Brain microvascular endothelial cell (primary cell): ENCODE results near the gene DCST1.
A peak's percentile ranks its signal among the peaks of the same experiment; 100 is the strongest.

Experiments
- DNase-seq: peaks from one replicate; pipeline ENCODE4 v3.0.0-alpha.2; 2020
- H3K27ac ChIP-seq: fragments of 250-450 bp; sonication (Bioruptor Pico); 2 replicates; pipeline ENCODE4 v1.5.1; 2020; ENCODE audit warnings: mild to moderate bottlenecking, moderate library complexity
- H3K27me3 ChIP-seq: fragments of 250-450 bp; sonication (Bioruptor Pico); replicated peaks from 2 replicates; pipeline ENCODE4 v1.5.1; 2020; ENCODE audit warnings: mild to moderate bottlenecking
- H3K36me3 ChIP-seq: fragments of 250-450 bp; sonication (Bioruptor Pico); replicated peaks from 2 replicates; pipeline ENCODE4 v1.5.1; 2020; ENCODE audit warnings: mild to moderate bottlenecking
- H3K4me3 ChIP-seq: 2 replicates; pipeline ENCODE4 v1.5.1; 2011; ENCODE audit warnings: low read depth, mild to moderate bottlenecking, control low read depth, low read length, moderate library complexity
- in situ Hi-C: cut with HindIII; loops from 2 replicates; pipeline ENCODE4 v1.10.0; 2017; ENCODE audit warnings: low sequenced_read_pairs, low pct_ligation_motif_present
- TF ChIP-seq, protein P1 (sequence below): IDR thresholded peaks from 2 replicates; pipeline ENCODE4 v1.5.1; 2011; ENCODE audit warnings: low read depth, mild to moderate bottlenecking, moderate library complexity, low read length, control low read depth, inconsistent platforms; ENCODE audit errors: missing control alignments

Gene DCST1

GRCh38 chr1:154990276-154990675 is 43.3 kb upstream of the DCST1 start:
- in situ Hi-C loops, result no loop called here
- peaks cover 32% of the 10 kb centered on the region for H3K36me3 ChIP-seq
- H3K27ac ChIP-seq, result no peak overlapping the region
- no peaks in the 10 kb centered on the region for H3K27me3 ChIP-seq
- H3K4me3 ChIP-seq, result no peak overlapping the region
- TF ChIP-seq, protein P1, sequence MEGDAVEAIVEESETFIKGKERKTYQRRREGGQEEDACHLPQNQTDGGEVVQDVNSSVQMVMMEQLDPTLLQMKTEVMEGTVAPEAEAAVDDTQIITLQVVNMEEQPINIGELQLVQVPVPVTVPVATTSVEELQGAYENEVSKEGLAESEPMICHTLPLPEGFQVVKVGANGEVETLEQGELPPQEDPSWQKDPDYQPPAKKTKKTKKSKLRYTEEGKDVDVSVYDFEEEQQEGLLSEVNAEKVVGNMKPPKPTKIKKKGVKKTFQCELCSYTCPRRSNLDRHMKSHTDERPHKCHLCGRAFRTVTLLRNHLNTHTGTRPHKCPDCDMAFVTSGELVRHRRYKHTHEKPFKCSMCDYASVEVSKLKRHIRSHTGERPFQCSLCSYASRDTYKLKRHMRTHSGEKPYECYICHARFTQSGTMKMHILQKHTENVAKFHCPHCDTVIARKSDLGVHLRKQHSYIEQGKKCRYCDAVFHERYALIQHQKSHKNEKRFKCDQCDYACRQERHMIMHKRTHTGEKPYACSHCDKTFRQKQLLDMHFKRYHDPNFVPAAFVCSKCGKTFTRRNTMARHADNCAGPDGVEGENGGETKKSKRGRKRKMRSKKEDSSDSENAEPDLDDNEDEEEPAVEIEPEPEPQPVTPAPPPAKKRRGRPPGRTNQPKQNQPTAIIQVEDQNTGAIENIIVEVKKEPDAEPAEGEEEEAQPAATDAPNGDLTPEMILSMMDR, result no peak
- DNase-seq, result no peak

GRCh38 chr1:154992721-154993571 is 40.7 kb upstream of the DCST1 start:
- in situ Hi-C loops, result no loop called here
- Histone ChIP-seq H3K27me3 (no peaks in the 10 kb centered on the region), H3K36me3 (peaks cover 25% of the 10 kb centered on the region), H3K4me3 (no peak overlapping the region), H3K27ac (peak overlapping the region; percentile 46)
- DNase-seq, result peak; percentile 40
- TF ChIP-seq, protein P1, result peak; percentile 47

GRCh38 chr1:154993572-154994268 is 39.9 kb upstream of the DCST1 start, which contains the start of gene LENEP:
LENEP (plus strand) TSS chr1:154993586; CDS start chr1:154993608, 22 bp downstream.
- Histone ChIP-seq H3K4me3 (no peak within 1 kb of the TSS), H3K36me3 (peaks cover 17% of the 10 kb centered on the region), H3K27me3 (no peaks in the 10 kb centered on the region), H3K27ac (peak within 1 kb of the TSS; percentile 46)
- DNase-seq, result no peak
- in situ Hi-C loops, result no loop called here
- TF ChIP-seq, protein P1, result no peak

DNA sequence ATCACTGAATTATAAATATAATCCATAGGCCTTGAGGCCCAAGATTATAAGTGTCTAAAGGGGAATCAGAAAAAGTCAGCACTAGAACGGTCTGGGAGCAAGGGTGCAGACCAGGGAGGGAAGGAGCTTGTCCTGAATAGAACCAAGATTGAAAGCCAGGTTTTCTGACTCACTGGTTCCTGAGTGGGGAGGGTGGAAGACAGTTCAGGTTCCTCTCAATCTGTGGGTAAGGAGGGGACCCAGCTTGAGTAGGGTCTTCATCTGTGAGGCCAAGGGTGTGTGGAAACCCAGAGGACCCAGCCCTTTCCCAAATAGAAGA is 39.4 kb upstream of the DCST1 start:
- peaks cover 14% of the 10 kb centered on the region for H3K36me3 ChIP-seq
- in situ Hi-C loops, result no loop called here
- H3K4me3 ChIP-seq, result no peak overlapping the region
- TF ChIP-seq, protein P1, result no peak
- no peaks in the 10 kb centered on the region for H3K27me3 ChIP-seq
- no peak for DNase-seq
- H3K27ac ChIP-seq, result no peak overlapping the region

DNA sequence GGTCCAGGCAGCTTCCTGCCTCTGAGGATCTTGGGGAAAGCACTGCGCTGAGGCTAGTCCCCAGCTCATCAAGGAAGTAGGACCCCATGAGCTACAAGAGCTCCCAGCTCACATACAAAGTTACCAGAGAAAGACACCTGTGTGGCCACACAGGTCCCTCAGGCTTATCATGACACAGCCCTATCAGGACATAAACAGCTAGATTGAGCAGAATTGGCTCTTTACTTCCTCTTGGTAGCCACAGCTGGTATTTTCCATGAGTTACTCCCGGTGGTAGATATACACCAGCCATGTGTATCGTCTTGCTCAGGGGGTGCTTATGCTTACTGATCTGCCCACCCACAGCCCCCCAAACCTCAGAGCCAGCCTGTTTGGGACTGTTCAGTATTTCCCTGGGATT is 39.0 kb upstream of the DCST1 start:
- Histone ChIP-seq H3K27ac (no peak overlapping the region), H3K4me3 (no peak overlapping the region), H3K36me3 (peaks cover 14% of the 10 kb centered on the region), H3K27me3 (no peaks in the 10 kb centered on the region)
- in situ Hi-C loops, result no loop called here
- DNase-seq, result no peak
- TF ChIP-seq, protein P1, result no peak
